K562 (cell line): ENCODE data around the gene WDPCP. TPM values are rescaled to one million over a fixed set of nuclear protein-coding genes. Genes with fewer than 3 reads are reported as not detected.

Source experiments
- CXXC5 ChIP-seq: fragments of 250-450 bp; sonication (Bioruptor Pico); IDR thresholded peaks from 2 replicates; pipeline ENCODE4 v1.8.0; 2022; ENCODE audit warnings: inconsistent platforms, mild to moderate bottlenecking, moderate library complexity
- ETS2 ChIP-seq: IDR thresholded peaks from 2 replicates; pipeline ENCODE4 v1.6.1; 2016; ENCODE audit warnings: borderline replicate concordance, missing genetic modification characterization, mild to moderate bottlenecking, moderate library complexity, missing compliant biosample characterization; ENCODE audit not compliant: poor library complexity, severe bottlenecking
- HLTF ChIP-seq: fragments of 450-650 bp; IDR thresholded peaks from 2 replicates; pipeline ENCODE4 v1.6.1; 2016
- MEF2A ChIP-seq: IDR thresholded peaks from 2 replicates; pipeline ENCODE4 v1.6.1; 2011; ENCODE audit warnings: low read depth, mild to moderate bottlenecking, low read length, moderate library complexity; ENCODE audit not compliant: control insufficient read depth
- MXI1 ChIP-seq: IDR thresholded peaks from 2 replicates; pipeline ENCODE4 v1.6.1; 2011; ENCODE audit warnings: low read depth, mild to moderate bottlenecking, improper control_type of control experiment, low read length
- RNF2 ChIP-seq: sonication (generic); IDR thresholded peaks from 2 replicates; pipeline ENCODE4 v1.6.1; 2016
- SMARCC2 ChIP-seq: fragments of 450-650 bp; IDR thresholded peaks from 2 replicates; pipeline ENCODE4 v1.6.1; 2017; ENCODE audit warnings: antibody characterized with exemption, moderate library complexity, mild to moderate bottlenecking, low read depth
- ZNF121 ChIP-seq: sonication (generic); formaldehyde crosslinking; conservative IDR thresholded peaks from 2 replicates; pipeline ENCODE4 v1.8.0; 2022; ENCODE audit warnings: missing genetic modification reagents
- ZNF347 ChIP-seq: fragments of 450-650 bp; formaldehyde crosslinking; IDR thresholded peaks from 2 replicates; pipeline ENCODE4 v1.4.0; 2020; ENCODE audit warnings: low read depth, mild to moderate bottlenecking, moderate library complexity
- ZNF696 ChIP-seq: fragments of 250-450 bp; sonication (Bioruptor Pico); conservative IDR thresholded peaks from 2 replicates; pipeline ENCODE4 v1.4.0; 2020; ENCODE audit warnings: mild to moderate bottlenecking, moderate library complexity
- polyA plus RNA-seq, 8 experiments: library from polyadenylated mRNA; depleted of rRNA in 4 of 8; stranded (reverse) in 5 of 8; unstranded in 3 of 8; fragments of >200 nt; fragmentation: Nextera tagmentation in 2 of 8; fragmentation: Illumina TruSeq in 1 of 8; extraction: Ambion mirVana in 2 of 8; extraction: Trizol in 1 of 8; gene quantifications; 2 replicates each; pipeline versions ENCODE4 v1.2.1 to v1.2.3, GENCODE V29; 2011 to 2014; ENCODE audit warnings: inconsistent platforms in 1 of 8, missing spikeins in 1 of 8
- total RNA-seq, 7 experiments: library from RNA; depleted of rRNA in 6 of 7; stranded (reverse); fragments of >200 nt in 6 of 7; fragmentation: Illumina TruSeq in 2 of 7; extraction: Trizol in 2 of 7; gene quantifications; 2 replicates each; pipeline versions ENCODE4 v1.2.1 to v1.2.3, GENCODE V29; 2011 to 2021; ENCODE audit warnings: low replicate concordance in 1 of 7
- TF ChIP-seq, protein P1 (sequence below): fragments of 450-650 bp; IDR thresholded peaks from 2 replicates; pipeline ENCODE4 v1.6.1; 2016; ENCODE audit warnings: mild to moderate bottlenecking, moderate library complexity
- TF ChIP-seq, protein P2 (sequence below): fragments of 450-650 bp; IDR thresholded peaks from 2 replicates; pipeline ENCODE4 v1.6.1; 2018; ENCODE audit warnings: mild to moderate bottlenecking, low read depth; ENCODE audit not compliant: partially characterized antibody
- TF ChIP-seq, protein P3 (sequence below): fragments of 450-650 bp; conservative IDR thresholded peaks from 2 replicates; pipeline ENCODE4 v1.6.1; 2016; ENCODE audit warnings: missing genetic modification characterization, low read depth, mild to moderate bottlenecking, control low read depth, missing compliant biosample characterization

WDPCP gene
- total and polyA plus RNA-seq, 9 of the 15 experiments (the other 6 are each of a cell fraction or from before 2014, with no cell fraction given) = 1.4 to 6.4 (median 5.5) TPM

DNA sequence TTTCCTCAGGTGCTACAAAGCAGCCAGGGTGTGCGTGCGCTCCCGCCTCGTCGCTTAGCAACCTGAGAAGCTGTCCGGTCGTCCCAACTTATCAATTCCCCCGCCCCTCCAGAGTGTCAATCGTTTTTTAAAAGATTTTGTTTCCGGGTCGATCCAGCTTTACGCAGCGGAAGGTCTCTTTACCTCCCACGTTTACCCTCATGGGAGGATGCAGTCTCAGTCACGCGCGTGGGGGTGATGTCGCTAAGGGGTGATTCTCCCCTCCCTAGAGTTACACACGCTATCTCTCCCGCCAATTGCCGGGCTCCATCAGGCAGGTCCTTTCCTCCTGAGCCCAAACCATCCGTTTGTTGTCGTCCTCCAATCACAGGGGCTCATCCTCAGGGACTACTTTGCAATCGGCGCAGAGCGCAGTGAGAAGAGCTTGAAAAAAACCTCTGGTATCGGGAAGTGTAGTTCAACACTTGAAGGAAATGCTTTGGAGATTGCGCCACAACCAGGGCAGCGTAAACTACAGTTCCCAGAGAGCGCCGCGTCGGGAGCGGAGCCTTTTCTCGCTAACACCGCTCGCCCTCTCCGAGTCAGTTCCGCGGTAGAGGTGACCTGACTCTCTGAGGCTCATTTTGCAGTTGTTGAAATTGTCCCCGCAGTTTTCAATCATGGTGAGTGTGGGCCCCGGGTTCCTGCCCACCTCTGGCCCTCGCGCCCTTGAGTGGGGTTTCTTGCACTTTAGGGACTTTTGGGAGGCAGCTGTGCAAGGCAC is at the start of gene WDPCP, which contains the start of gene MDH1 (continued):
- TF ChIP-seq, protein P1, sequence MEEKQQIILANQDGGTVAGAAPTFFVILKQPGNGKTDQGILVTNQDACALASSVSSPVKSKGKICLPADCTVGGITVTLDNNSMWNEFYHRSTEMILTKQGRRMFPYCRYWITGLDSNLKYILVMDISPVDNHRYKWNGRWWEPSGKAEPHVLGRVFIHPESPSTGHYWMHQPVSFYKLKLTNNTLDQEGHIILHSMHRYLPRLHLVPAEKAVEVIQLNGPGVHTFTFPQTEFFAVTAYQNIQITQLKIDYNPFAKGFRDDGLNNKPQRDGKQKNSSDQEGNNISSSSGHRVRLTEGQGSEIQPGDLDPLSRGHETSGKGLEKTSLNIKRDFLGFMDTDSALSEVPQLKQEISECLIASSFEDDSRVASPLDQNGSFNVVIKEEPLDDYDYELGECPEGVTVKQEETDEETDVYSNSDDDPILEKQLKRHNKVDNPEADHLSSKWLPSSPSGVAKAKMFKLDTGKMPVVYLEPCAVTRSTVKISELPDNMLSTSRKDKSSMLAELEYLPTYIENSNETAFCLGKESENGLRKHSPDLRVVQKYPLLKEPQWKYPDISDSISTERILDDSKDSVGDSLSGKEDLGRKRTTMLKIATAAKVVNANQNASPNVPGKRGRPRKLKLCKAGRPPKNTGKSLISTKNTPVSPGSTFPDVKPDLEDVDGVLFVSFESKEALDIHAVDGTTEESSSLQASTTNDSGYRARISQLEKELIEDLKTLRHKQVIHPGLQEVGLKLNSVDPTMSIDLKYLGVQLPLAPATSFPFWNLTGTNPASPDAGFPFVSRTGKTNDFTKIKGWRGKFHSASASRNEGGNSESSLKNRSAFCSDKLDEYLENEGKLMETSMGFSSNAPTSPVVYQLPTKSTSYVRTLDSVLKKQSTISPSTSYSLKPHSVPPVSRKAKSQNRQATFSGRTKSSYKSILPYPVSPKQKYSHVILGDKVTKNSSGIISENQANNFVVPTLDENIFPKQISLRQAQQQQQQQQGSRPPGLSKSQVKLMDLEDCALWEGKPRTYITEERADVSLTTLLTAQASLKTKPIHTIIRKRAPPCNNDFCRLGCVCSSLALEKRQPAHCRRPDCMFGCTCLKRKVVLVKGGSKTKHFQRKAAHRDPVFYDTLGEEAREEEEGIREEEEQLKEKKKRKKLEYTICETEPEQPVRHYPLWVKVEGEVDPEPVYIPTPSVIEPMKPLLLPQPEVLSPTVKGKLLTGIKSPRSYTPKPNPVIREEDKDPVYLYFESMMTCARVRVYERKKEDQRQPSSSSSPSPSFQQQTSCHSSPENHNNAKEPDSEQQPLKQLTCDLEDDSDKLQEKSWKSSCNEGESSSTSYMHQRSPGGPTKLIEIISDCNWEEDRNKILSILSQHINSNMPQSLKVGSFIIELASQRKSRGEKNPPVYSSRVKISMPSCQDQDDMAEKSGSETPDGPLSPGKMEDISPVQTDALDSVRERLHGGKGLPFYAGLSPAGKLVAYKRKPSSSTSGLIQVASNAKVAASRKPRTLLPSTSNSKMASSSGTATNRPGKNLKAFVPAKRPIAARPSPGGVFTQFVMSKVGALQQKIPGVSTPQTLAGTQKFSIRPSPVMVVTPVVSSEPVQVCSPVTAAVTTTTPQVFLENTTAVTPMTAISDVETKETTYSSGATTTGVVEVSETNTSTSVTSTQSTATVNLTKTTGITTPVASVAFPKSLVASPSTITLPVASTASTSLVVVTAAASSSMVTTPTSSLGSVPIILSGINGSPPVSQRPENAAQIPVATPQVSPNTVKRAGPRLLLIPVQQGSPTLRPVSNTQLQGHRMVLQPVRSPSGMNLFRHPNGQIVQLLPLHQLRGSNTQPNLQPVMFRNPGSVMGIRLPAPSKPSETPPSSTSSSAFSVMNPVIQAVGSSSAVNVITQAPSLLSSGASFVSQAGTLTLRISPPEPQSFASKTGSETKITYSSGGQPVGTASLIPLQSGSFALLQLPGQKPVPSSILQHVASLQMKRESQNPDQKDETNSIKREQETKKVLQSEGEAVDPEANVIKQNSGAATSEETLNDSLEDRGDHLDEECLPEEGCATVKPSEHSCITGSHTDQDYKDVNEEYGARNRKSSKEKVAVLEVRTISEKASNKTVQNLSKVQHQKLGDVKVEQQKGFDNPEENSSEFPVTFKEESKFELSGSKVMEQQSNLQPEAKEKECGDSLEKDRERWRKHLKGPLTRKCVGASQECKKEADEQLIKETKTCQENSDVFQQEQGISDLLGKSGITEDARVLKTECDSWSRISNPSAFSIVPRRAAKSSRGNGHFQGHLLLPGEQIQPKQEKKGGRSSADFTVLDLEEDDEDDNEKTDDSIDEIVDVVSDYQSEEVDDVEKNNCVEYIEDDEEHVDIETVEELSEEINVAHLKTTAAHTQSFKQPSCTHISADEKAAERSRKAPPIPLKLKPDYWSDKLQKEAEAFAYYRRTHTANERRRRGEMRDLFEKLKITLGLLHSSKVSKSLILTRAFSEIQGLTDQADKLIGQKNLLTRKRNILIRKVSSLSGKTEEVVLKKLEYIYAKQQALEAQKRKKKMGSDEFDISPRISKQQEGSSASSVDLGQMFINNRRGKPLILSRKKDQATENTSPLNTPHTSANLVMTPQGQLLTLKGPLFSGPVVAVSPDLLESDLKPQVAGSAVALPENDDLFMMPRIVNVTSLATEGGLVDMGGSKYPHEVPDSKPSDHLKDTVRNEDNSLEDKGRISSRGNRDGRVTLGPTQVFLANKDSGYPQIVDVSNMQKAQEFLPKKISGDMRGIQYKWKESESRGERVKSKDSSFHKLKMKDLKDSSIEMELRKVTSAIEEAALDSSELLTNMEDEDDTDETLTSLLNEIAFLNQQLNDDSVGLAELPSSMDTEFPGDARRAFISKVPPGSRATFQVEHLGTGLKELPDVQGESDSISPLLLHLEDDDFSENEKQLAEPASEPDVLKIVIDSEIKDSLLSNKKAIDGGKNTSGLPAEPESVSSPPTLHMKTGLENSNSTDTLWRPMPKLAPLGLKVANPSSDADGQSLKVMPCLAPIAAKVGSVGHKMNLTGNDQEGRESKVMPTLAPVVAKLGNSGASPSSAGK = no peak; the same call in 1 of the 2 replicates
- TF ChIP-seq MEF2A = no peak
- TF ChIP-seq ETS2 (tag) = no peak
- no peak for TF ChIP-seq ZNF121 (CRISPR knock-in tag)
- TF ChIP-seq SMARCC2 = no peak
- TF ChIP-seq, protein P2, sequence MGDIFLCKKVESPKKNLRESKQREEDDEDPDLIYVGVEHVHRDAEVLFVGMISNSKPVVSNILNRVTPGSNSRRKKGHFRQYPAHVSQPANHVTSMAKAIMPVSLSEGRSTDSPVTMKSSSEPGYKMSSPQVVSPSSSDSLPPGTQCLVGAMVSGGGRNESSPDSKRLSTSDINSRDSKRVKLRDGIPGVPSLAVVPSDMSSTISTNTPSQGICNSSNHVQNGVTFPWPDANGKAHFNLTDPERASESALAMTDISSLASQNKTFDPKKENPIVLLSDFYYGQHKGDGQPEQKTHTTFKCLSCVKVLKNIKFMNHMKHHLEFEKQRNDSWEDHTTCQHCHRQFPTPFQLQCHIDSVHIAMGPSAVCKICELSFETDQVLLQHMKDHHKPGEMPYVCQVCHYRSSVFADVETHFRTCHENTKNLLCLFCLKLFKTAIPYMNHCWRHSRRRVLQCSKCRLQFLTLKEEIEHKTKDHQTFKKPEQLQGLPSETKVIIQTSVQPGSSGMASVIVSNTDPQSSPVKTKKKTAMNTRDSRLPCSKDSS = no peak
- TF ChIP-seq MXI1 = 0 out of 2 replicates have a peak, but pooled peaks have one; percentile 10
- TF ChIP-seq, protein P3, sequence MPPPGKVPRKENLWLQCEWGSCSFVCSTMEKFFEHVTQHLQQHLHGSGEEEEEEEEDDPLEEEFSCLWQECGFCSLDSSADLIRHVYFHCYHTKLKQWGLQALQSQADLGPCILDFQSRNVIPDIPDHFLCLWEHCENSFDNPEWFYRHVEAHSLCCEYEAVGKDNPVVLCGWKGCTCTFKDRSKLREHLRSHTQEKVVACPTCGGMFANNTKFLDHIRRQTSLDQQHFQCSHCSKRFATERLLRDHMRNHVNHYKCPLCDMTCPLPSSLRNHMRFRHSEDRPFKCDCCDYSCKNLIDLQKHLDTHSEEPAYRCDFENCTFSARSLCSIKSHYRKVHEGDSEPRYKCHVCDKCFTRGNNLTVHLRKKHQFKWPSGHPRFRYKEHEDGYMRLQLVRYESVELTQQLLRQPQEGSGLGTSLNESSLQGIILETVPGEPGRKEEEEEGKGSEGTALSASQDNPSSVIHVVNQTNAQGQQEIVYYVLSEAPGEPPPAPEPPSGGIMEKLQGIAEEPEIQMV (tag) = no peak
- TF ChIP-seq CXXC5 (CRISPR knock-in tag) = peak; percentile 97
- TF ChIP-seq RNF2 = peak; percentile 85; the same call in 1 of the 2 replicates
- no peak for TF ChIP-seq ZNF696 (CRISPR knock-in tag)
- TF ChIP-seq HLTF = 0 out of 2 replicates have a peak, but pooled peaks have one; percentile 71
- TF ChIP-seq ZNF347 (CRISPR knock-in tag) = no peak
